ENCODE results near the gene ENTPD2. TPM values are rescaled to one million over a fixed set of nuclear protein-coding genes. Genes with fewer than 3 reads are reported as not detected.
A peak's percentile ranks its signal among the peaks of the same experiment; 100 is the strongest.

ENTPD2 gene
- total and polyA plus RNA-seq, 9 of the 15 experiments (the other 6 are each of a cell fraction or from before 2014, with no cell fraction given) = 0.04 to 0.60 (median 0.14) TPM; not detected in 4

- TF ChIP-seq, protein P1, sequence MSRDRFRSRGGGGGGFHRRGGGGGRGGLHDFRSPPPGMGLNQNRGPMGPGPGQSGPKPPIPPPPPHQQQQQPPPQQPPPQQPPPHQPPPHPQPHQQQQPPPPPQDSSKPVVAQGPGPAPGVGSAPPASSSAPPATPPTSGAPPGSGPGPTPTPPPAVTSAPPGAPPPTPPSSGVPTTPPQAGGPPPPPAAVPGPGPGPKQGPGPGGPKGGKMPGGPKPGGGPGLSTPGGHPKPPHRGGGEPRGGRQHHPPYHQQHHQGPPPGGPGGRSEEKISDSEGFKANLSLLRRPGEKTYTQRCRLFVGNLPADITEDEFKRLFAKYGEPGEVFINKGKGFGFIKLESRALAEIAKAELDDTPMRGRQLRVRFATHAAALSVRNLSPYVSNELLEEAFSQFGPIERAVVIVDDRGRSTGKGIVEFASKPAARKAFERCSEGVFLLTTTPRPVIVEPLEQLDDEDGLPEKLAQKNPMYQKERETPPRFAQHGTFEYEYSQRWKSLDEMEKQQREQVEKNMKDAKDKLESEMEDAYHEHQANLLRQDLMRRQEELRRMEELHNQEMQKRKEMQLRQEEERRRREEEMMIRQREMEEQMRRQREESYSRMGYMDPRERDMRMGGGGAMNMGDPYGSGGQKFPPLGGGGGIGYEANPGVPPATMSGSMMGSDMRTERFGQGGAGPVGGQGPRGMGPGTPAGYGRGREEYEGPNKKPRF (IDR thresholded peaks at IDR 0.05; ENCODE audit: low read depth, low read length) = no peak
- TF ChIP-seq FOXJ3 (CRISPR knock-in tag; IDR thresholded peaks at IDR 0.05) = no peak
- TF ChIP-seq, protein P2, sequence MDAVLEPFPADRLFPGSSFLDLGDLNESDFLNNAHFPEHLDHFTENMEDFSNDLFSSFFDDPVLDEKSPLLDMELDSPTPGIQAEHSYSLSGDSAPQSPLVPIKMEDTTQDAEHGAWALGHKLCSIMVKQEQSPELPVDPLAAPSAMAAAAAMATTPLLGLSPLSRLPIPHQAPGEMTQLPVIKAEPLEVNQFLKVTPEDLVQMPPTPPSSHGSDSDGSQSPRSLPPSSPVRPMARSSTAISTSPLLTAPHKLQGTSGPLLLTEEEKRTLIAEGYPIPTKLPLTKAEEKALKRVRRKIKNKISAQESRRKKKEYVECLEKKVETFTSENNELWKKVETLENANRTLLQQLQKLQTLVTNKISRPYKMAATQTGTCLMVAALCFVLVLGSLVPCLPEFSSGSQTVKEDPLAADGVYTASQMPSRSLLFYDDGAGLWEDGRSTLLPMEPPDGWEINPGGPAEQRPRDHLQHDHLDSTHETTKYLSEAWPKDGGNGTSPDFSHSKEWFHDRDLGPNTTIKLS (IDR thresholded peaks at IDR 0.05; ENCODE audit: borderline replicate concordance, low read depth) = no peak
Observed at GRCh38 chr9:137026384-137026783, 27.5 kb downstream of the ENTPD2 start (continued).

GRCh38 chr9:137025517-137025966, 28.3 kb downstream of the ENTPD2 start:
- no peak for TF ChIP-seq SNIP1 (IDR thresholded peaks at IDR 0.05; ENCODE audit: low read depth)
- peak; percentile 68 for TF ChIP-seq HNRNPL (IDR thresholded peaks at IDR 0.05; ENCODE audit: low read depth, low read length)
- no peak for TF ChIP-seq ERF (CRISPR knock-in tag; IDR thresholded peaks at IDR 0.05)
- 0 out of 2 replicates have a peak, but pooled peaks have one; percentile 15 for TF ChIP-seq RBFOX2 (IDR thresholded peaks at IDR 0.05; ENCODE audit: low read depth, low read length)
- no peak for TF ChIP-seq ZNF766 (CRISPR knock-in tag; conservative IDR thresholded peaks at IDR 0.05)
- no peak for TF ChIP-seq MITF (IDR thresholded peaks at IDR 0.05)
- no peak for TF ChIP-seq ARHGAP35 (IDR thresholded peaks at IDR 0.05; ENCODE audit: partially characterized antibody)
- no peak for TF ChIP-seq ZNF507 (tag; conservative IDR thresholded peaks at IDR 0.05)
- TF ChIP-seq, protein P3, sequence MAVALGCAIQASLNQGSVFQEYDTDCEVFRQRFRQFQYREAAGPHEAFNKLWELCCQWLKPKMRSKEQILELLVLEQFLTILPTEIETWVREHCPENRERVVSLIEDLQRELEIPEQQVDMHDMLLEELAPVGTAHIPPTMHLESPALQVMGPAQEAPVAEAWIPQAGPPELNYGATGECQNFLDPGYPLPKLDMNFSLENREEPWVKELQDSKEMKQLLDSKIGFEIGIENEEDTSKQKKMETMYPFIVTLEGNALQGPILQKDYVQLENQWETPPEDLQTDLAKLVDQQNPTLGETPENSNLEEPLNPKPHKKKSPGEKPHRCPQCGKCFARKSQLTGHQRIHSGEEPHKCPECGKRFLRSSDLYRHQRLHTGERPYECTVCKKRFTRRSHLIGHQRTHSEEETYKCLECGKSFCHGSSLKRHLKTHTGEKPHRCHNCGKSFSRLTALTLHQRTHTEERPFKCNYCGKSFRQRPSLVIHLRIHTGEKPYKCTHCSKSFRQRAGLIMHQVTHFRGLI (CRISPR knock-in tag; IDR thresholded peaks at IDR 0.05) = no peak
- Histone ChIP-seq H2AFZ (ENCODE audit: low read depth, low read length) (no peak overlapping the region), H3K36me3 (ENCODE audit: control insufficient read depth, insufficient read depth, low read length) (no peaks in the 10 kb centered on the region), H3K9me3 (replicated peaks; ENCODE audit: control insufficient read depth, insufficient read depth, low read depth, low read length) (no peaks in the 10 kb centered on the region), H3K9me1 (ENCODE audit: control insufficient read depth, insufficient read depth, low read length) (no peaks in the 10 kb centered on the region), H3K4me1 (replicated peaks in 1 of 2; ENCODE audit: control insufficient read depth in 2 of 2, insufficient read depth in 2 of 2, low read length in 2 of 2) (peaks cover 13 to 94% of the 10 kb centered on the region in 2 experiments), H4K20me1 (replicated peaks; ENCODE audit: control insufficient read depth, insufficient read depth, low read length) (0 out of 2 replicates have a peak, but pooled peaks cover 5% of the 10 kb centered on the region), H3K4me2 (ENCODE audit: insufficient read depth, low read length) (no peak overlapping the region), H3K79me2 (ENCODE audit: control insufficient read depth, insufficient read depth, low read length) (peaks cover 3% of the 10 kb centered on the region; the same call in 1 of the 3 replicates), H3K27me3 (ENCODE audit: control insufficient read depth in 2 of 2, insufficient read depth in 2 of 2, low read length in 2 of 2) (no peaks in the 10 kb centered on the region), H3K4me3 (no peak overlapping the region), H3K27ac (ENCODE audit: extremely low read depth, low read depth, low read length) (no peak overlapping the region), H3K9ac (ENCODE audit: insufficient read depth in 1 of 2, low read depth in 2 of 2, low read length in 2 of 2) (no peak overlapping the region; a peak in 1 of 4 replicates)
- ATAC-seq (no peak), FAIRE-seq (no peak), DNase-seq (ENCODE audit: extremely low read depth in 1 of 4, low spot score in 3 of 4) (no peak)
- WGBS (ENCODE audit: insufficient coverage, low coverage, missing lambda C conversion rate) = 79% methylated on average over 21 of the region's 21 CpGs
- CTCF ChIA-PET (ENCODE audit: low intra/inter-chr PET ratio) = no interaction called here
- BruUV-seq (replicated peaks) = no TSS peak
- intact Hi-C loops (cut with micrococcal nuclease) (no loop called here), in situ Hi-C loops (cut with MboI) (no loop called here)
- POLR2A ChIA-PET = interaction anchor here (0.6 to 1.6 kb wide), 4 partner anchors 9 to 215 kb away, joined by 3 to 4 read pairs (median 4); partner anchors contain the start of genes AJM1 and TUBB4B

Data from K562 (cell line).